K562 (cell line): Measurements from ENCODE around the gene ARHGEF40. TPM values are rescaled to one million over a fixed set of nuclear protein-coding genes. Genes with fewer than 3 reads are reported as not detected.

Experiments
- EHMT2 ChIP-seq: fragments of 450-650 bp; IDR thresholded peaks from 2 replicates; pipeline ENCODE4 v1.6.1; 2018; ENCODE audit warnings: antibody characterized with exemption
- ERF ChIP-seq: fragments of 450-650 bp; formaldehyde crosslinking; IDR thresholded peaks from 2 replicates; pipeline ENCODE4 v1.4.0; 2020; ENCODE audit warnings: mild to moderate bottlenecking, mixed read lengths
- MCM5 ChIP-seq: fragments of 450-650 bp; IDR thresholded peaks from 2 replicates; pipeline ENCODE4 v1.6.1; 2016; ENCODE audit warnings: low read depth
- MYC ChIP-seq, 2 experiments: fragments of 250-450 bp in 1 of 2; sonication (Bioruptor Pico) in 1 of 2; IDR thresholded peaks; 2 replicates each; pipeline versions ENCODE4 v1.5.1 to v1.6.1; 2012 to 2021; ENCODE audit warnings: low read depth in 2 of 2, borderline replicate concordance in 1 of 2, improper control_type of control experiment in 1 of 2, low read length in 1 of 2, mild to moderate bottlenecking in 1 of 2, moderate library complexity in 1 of 2
- NFXL1 ChIP-seq: fragments of 450-650 bp; formaldehyde crosslinking; IDR thresholded peaks from 2 replicates; pipeline ENCODE4 v1.4.0; 2021; ENCODE audit warnings: mild to moderate bottlenecking
- NRF1 ChIP-seq, 2 experiments: fragments of 450-650 bp; IDR thresholded peaks in 1 of 2; conservative IDR thresholded peaks in 1 of 2; 2 replicates each; pipeline ENCODE4 v1.6.1; 2014; ENCODE audit warnings: mild to moderate bottlenecking in 2 of 2
- SIN3B ChIP-seq: fragments of 450-650 bp; IDR thresholded peaks from 2 replicates; pipeline ENCODE4 v1.6.1; 2017; ENCODE audit warnings: low read depth, mild to moderate bottlenecking, moderate library complexity
- SMARCB1 ChIP-seq: IDR thresholded peaks from 2 replicates; pipeline ENCODE4 v1.6.1; 2011; ENCODE audit warnings: improper control_type of control experiment, low read depth; ENCODE audit not compliant: insufficient read length
- U2AF1 ChIP-seq: fragments of 200-400 bp; formaldehyde crosslinking; optimal IDR thresholded peaks from 2 replicates; pipeline ENCODE3; 2017; ENCODE audit warnings: mild to moderate bottlenecking, low read depth, low read length, moderate library complexity
- YY1 ChIP-seq, 3 experiments: IDR thresholded peaks; 2 replicates each; pipeline ENCODE4 v1.6.1; 2011; ENCODE audit warnings: low read length in 2 of 3, mild to moderate bottlenecking in 2 of 3, moderate library complexity in 2 of 3, borderline replicate concordance in 1 of 3, control low read depth in 1 of 3, low read depth in 1 of 3; ENCODE audit not compliant: insufficient read depth in 3 of 3, insufficient replicate concordance in 2 of 3, control insufficient read depth in 1 of 3, insufficient read length in 1 of 3; ENCODE audit errors: extremely low read depth in 1 of 3
- ZNF124 ChIP-seq: sonication (generic); formaldehyde crosslinking; IDR thresholded peaks from 2 replicates; pipeline ENCODE4 v1.8.1; 2022; ENCODE audit warnings: missing genetic modification reagents
- ZNF212 ChIP-seq: fragments of 450-650 bp; formaldehyde crosslinking; IDR thresholded peaks from 2 replicates; pipeline ENCODE4 v1.4.0; 2020; ENCODE audit warnings: mild to moderate bottlenecking
- ZNF224 ChIP-seq: sonication (generic); formaldehyde crosslinking; IDR thresholded peaks from 2 replicates; pipeline ENCODE4 v1.8.0; 2022; ENCODE audit warnings: mild to moderate bottlenecking, missing genetic modification reagents
- ZNF408 ChIP-seq: fragments of 250-450 bp; sonication (Bioruptor Pico); IDR thresholded peaks from 2 replicates; pipeline ENCODE4 v1.4.0; 2020; ENCODE audit warnings: low read depth, mild to moderate bottlenecking, moderate library complexity
- polyA plus RNA-seq, 8 experiments: library from polyadenylated mRNA; depleted of rRNA in 4 of 8; stranded (reverse) in 5 of 8; unstranded in 3 of 8; fragments of >200 nt; fragmentation: Nextera tagmentation in 2 of 8; fragmentation: Illumina TruSeq in 1 of 8; extraction: Ambion mirVana in 2 of 8; extraction: Trizol in 1 of 8; gene quantifications; 2 replicates each; pipeline versions ENCODE4 v1.2.1 to v1.2.3, GENCODE V29; 2011 to 2014; ENCODE audit warnings: inconsistent platforms in 1 of 8, missing spikeins in 1 of 8
- total RNA-seq, 7 experiments: library from RNA; depleted of rRNA in 6 of 7; stranded (reverse); fragments of >200 nt in 6 of 7; fragmentation: Illumina TruSeq in 2 of 7; extraction: Trizol in 2 of 7; gene quantifications; 2 replicates each; pipeline versions ENCODE4 v1.2.1 to v1.2.3, GENCODE V29; 2011 to 2021; ENCODE audit warnings: low replicate concordance in 1 of 7
- TF ChIP-seq, protein P1 (sequence below): IDR thresholded peaks from 2 replicates; pipeline ENCODE4 v1.6.1; 2011; ENCODE audit not compliant: insufficient read length; ENCODE audit errors: extremely low read depth
- TF ChIP-seq, protein P2 (sequence below): sonication (generic); formaldehyde crosslinking; IDR thresholded peaks from 2 replicates; pipeline ENCODE4 v1.8.0; 2022; ENCODE audit warnings: mild to moderate bottlenecking, missing genetic modification reagents
- TF ChIP-seq, protein P3 (sequence below): fragments of 450-650 bp; formaldehyde crosslinking; IDR thresholded peaks from 2 replicates; pipeline ENCODE4 v1.4.0; 2020; ENCODE audit warnings: mild to moderate bottlenecking, moderate library complexity
- TF ChIP-seq, protein P4 (sequence below): sonication (generic); formaldehyde crosslinking; IDR thresholded peaks from 2 replicates; pipeline ENCODE4 v1.4.0; 2020; ENCODE audit warnings: mild to moderate bottlenecking, missing genetic modification reagents

ARHGEF40 gene
- total and polyA plus RNA-seq, 9 of the 15 experiments (the other 6 are each of a cell fraction or from before 2014, with no cell fraction given): 0.42 to 6.3 (median 3.8) TPM

DNA sequence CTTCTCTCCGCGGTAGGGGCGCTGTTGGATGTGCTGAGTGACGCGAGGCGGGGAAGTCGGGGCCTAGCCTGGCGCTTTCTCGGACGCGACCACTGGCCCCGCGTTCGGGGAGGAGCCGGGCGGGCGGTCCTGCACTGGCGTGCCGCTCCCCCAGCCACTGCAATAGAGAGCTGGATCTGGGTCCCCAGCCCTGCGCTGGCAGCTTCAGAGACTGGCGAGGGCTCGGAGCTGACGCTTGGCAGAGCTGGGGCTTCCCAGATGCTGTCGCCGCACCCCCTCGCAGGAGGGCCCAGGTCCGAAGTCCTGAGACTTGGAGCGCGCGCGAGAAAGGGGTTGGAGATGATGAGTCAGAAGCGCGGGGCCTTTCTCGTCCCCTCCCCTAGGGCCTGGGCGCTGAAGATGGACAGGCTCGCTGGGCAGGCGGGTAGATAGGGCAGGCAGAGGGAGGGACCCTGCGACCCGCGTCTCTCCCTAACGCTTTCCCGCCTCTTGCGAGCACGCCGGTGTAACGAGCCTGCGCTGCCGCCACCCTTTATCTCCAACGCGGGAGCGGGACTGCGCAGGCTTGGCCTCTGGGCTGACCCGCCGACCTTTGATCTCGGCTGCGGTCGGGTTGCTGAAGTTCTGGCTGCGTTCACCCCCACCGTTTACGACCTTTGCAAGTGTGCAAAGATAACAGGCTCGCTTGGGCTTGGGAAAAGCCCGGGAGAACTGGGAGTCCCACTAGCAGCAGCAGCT is 33.8 kb downstream of the ARHGEF40 start (continued):
- TF ChIP-seq, protein P1, sequence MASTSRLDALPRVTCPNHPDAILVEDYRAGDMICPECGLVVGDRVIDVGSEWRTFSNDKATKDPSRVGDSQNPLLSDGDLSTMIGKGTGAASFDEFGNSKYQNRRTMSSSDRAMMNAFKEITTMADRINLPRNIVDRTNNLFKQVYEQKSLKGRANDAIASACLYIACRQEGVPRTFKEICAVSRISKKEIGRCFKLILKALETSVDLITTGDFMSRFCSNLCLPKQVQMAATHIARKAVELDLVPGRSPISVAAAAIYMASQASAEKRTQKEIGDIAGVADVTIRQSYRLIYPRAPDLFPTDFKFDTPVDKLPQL: no peak
- TF ChIP-seq SIN3B: peak; percentile 73
- peak; percentile 4; the same call in 1 of the 2 replicates for TF ChIP-seq MYC (IDR thresholded peaks at IDR 0.05; ENCODE audit: low read depth, low read length)
- peak; percentile 18; the same call in 1 of the 2 replicates for TF ChIP-seq MYC (CRISPR knock-in tag; IDR thresholded peaks at IDR 0.05; ENCODE audit: borderline replicate concordance, low read depth)
- TF ChIP-seq EHMT2: no peak
- TF ChIP-seq MCM5: no peak
- TF ChIP-seq ZNF408: no peak
- TF ChIP-seq SMARCB1: no peak
- TF ChIP-seq, protein P2, sequence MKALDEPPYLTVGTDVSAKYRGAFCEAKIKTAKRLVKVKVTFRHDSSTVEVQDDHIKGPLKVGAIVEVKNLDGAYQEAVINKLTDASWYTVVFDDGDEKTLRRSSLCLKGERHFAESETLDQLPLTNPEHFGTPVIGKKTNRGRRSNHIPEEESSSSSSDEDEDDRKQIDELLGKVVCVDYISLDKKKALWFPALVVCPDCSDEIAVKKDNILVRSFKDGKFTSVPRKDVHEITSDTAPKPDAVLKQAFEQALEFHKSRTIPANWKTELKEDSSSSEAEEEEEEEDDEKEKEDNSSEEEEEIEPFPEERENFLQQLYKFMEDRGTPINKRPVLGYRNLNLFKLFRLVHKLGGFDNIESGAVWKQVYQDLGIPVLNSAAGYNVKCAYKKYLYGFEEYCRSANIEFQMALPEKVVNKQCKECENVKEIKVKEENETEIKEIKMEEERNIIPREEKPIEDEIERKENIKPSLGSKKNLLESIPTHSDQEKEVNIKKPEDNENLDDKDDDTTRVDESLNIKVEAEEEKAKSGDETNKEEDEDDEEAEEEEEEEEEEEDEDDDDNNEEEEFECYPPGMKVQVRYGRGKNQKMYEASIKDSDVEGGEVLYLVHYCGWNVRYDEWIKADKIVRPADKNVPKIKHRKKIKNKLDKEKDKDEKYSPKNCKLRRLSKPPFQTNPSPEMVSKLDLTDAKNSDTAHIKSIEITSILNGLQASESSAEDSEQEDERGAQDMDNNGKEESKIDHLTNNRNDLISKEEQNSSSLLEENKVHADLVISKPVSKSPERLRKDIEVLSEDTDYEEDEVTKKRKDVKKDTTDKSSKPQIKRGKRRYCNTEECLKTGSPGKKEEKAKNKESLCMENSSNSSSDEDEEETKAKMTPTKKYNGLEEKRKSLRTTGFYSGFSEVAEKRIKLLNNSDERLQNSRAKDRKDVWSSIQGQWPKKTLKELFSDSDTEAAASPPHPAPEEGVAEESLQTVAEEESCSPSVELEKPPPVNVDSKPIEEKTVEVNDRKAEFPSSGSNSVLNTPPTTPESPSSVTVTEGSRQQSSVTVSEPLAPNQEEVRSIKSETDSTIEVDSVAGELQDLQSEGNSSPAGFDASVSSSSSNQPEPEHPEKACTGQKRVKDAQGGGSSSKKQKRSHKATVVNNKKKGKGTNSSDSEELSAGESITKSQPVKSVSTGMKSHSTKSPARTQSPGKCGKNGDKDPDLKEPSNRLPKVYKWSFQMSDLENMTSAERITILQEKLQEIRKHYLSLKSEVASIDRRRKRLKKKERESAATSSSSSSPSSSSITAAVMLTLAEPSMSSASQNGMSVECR: peak; percentile 9; the same call in 1 of the 2 replicates
- TF ChIP-seq YY1 (IDR thresholded peaks at IDR 0.05; ENCODE audit: borderline replicate concordance in 1 of 3, control insufficient read depth in 1 of 3, extremely low read depth in 1 of 3, insufficient read depth in 3 of 3, insufficient read length in 1 of 3, insufficient replicate concordance in 2 of 3, low read depth in 1 of 3, low read length in 2 of 3): peak in 2 of 3 experiments; percentile 18 to 41
- no peak for TF ChIP-seq ZNF212
- TF ChIP-seq, protein P3, sequence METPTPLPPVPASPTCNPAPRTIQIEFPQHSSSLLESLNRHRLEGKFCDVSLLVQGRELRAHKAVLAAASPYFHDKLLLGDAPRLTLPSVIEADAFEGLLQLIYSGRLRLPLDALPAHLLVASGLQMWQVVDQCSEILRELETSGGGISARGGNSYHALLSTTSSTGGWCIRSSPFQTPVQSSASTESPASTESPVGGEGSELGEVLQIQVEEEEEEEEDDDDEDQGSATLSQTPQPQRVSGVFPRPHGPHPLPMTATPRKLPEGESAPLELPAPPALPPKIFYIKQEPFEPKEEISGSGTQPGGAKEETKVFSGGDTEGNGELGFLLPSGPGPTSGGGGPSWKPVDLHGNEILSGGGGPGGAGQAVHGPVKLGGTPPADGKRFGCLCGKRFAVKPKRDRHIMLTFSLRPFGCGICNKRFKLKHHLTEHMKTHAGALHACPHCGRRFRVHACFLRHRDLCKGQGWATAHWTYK (CRISPR knock-in tag): no peak
- no peak for TF ChIP-seq ZNF224 (CRISPR knock-in tag)
- TF ChIP-seq ZNF124 (CRISPR knock-in tag): no peak
- no peak for TF ChIP-seq U2AF1
- TF ChIP-seq, protein P4, sequence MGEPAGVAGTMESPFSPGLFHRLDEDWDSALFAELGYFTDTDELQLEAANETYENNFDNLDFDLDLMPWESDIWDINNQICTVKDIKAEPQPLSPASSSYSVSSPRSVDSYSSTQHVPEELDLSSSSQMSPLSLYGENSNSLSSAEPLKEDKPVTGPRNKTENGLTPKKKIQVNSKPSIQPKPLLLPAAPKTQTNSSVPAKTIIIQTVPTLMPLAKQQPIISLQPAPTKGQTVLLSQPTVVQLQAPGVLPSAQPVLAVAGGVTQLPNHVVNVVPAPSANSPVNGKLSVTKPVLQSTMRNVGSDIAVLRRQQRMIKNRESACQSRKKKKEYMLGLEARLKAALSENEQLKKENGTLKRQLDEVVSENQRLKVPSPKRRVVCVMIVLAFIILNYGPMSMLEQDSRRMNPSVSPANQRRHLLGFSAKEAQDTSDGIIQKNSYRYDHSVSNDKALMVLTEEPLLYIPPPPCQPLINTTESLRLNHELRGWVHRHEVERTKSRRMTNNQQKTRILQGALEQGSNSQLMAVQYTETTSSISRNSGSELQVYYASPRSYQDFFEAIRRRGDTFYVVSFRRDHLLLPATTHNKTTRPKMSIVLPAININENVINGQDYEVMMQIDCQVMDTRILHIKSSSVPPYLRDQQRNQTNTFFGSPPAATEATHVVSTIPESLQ (CRISPR knock-in tag): peak; percentile 60; the same call in 1 of the 2 replicates
- TF ChIP-seq ERF (CRISPR knock-in tag): no peak
- TF ChIP-seq NRF1 (conservative IDR thresholded peaks at IDR 0.05 in 1 of 2, IDR thresholded peaks at IDR 0.05 in 1 of 2): peak; percentile 93 to 94
- TF ChIP-seq NFXL1: no peak
